SK-N-SH (cell line): ENCODE results near the gene VPS9D1. TPM values are rescaled to one million over a fixed set of nuclear protein-coding genes. Genes with fewer than 3 reads are reported as not detected.

ENCODE experiments used
- CTCF ChIA-PET: fragments of 300-600, 350-600 bp; formaldehyde crosslinking; extraction: SDS; loops from one replicate; lab custom pipeline; 2021; lab: Yijun Ruan, JAX
- POLR2A ChIA-PET: fragments of 350-600 bp; sonication (Branson Sonifier 250); formaldehyde crosslinking; extraction: SDS; loops from one replicate; lab custom pipeline; 2020; ENCODE audit warnings: antibody characterized with exemption, inconsistent platforms; lab: Yijun Ruan, JAX
- DNase-seq: peaks from one replicate; pipeline ENCODE4 v3.0.0; 2012
- H2AFZ ChIP-seq: fragments of 200-600 bp; sonication (generic); 2 replicates; pipeline ENCODE4 v1.8.1; 2016; ENCODE audit warnings: antibody characterized with exemption, mild to moderate bottlenecking, low read depth
- H3F3A ChIP-seq: fragments of 200-600 bp; sonication (generic); replicated peaks from 2 replicates; pipeline ENCODE3; 2016; ENCODE audit warnings: antibody characterized with exemption, mild to moderate bottlenecking; ENCODE audit not compliant: insufficient read depth
- H3K27ac ChIP-seq, 2 experiments: fragments of 200-500 bp in 1 of 2; fragments of 200-600 bp in 1 of 2; sonication (Bioruptor generic) in 1 of 2; sonication (generic), shearing (Covaris generic) in 1 of 2; 2 replicates each; pipeline versions ENCODE4 v1.5.1 to v1.6.1; 2014 to 2016; ENCODE audit warnings: low read depth in 2 of 2, inconsistent platforms in 1 of 2, low read length in 1 of 2, mild to moderate bottlenecking in 1 of 2, mixed read lengths in 1 of 2
- H3K27me3 ChIP-seq: fragments of 200-600 bp; sonication (generic), shearing (Covaris generic); 2 replicates; pipeline ENCODE4 v1.6.1; 2016; ENCODE audit warnings: mixed run types; ENCODE audit not compliant: insufficient read depth
- H3K36me3 ChIP-seq, 2 experiments: fragments of 200-500 bp in 1 of 2; fragments of 200-600 bp in 1 of 2; sonication (Bioruptor generic) in 1 of 2; sonication (generic) in 1 of 2; replicated peaks in 1 of 2; 2 replicates each; pipeline versions ENCODE3 to v1.5.1; 2014 to 2016; ENCODE audit warnings: low read length in 1 of 2, mild to moderate bottlenecking in 1 of 2; ENCODE audit not compliant: insufficient read depth in 2 of 2, control insufficient read depth in 1 of 2
- H3K4me1 ChIP-seq, 2 experiments: fragments of 200-500 bp in 1 of 2; fragments of 200-600 bp in 1 of 2; sonication (Bioruptor generic) in 1 of 2; sonication (generic), shearing (Covaris generic) in 1 of 2; 2 replicates each; pipeline versions ENCODE4 v1.5.1 to v1.6.1; 2014 to 2016; ENCODE audit warnings: low read depth in 1 of 2, low read length in 1 of 2, mixed run types in 1 of 2; ENCODE audit not compliant: insufficient read depth in 2 of 2, control insufficient read depth in 1 of 2
- H3K4me2 ChIP-seq: fragments of 200-600 bp; sonication (generic), shearing (Covaris generic); 2 replicates; pipeline ENCODE4 v1.6.1; 2017; ENCODE audit warnings: mixed run types
- H3K4me3 ChIP-seq, 2 experiments: fragments of 200-500 bp in 1 of 2; fragments of 200-600 bp in 1 of 2; sonication (Bioruptor generic) in 1 of 2; sonication (generic), shearing (Covaris generic) in 1 of 2; 2 replicates each; pipeline versions ENCODE4 v1.5.1 to v1.8.1; 2014 to 2016; ENCODE audit warnings: low read depth in 2 of 2, inconsistent platforms in 1 of 2, low read length in 1 of 2, mild to moderate bottlenecking in 1 of 2, mixed read lengths in 1 of 2, moderate library complexity in 1 of 2
- H3K79me2 ChIP-seq: fragments of 200-600 bp; sonication (generic); 2 replicates; pipeline ENCODE4 v1.8.1; 2017; ENCODE audit warnings: mild to moderate bottlenecking; ENCODE audit not compliant: insufficient read depth
- H3K9ac ChIP-seq: fragments of 200-600 bp; sonication (generic); 2 replicates; pipeline ENCODE4 v1.6.1; 2017; ENCODE audit warnings: mixed run types
- H3K9me2 ChIP-seq: fragments of 200-600 bp; sonication (generic); 2 replicates; pipeline ENCODE4 v1.6.1; 2017; ENCODE audit warnings: mixed run types
- H3K9me3 ChIP-seq: fragments of 200-600 bp; sonication (generic); 2 replicates; pipeline ENCODE4 v1.6.1; 2017; ENCODE audit warnings: mixed run types, mild to moderate bottlenecking, moderate library complexity
- H4K20me1 ChIP-seq: fragments of 200-600 bp; sonication (generic); 2 replicates; pipeline ENCODE4 v1.6.1; 2017; ENCODE audit warnings: mild to moderate bottlenecking, mixed run types; ENCODE audit not compliant: insufficient read depth
- FOSL2 ChIP-seq: IDR thresholded peaks from 2 replicates; pipeline ENCODE4 v1.4.0; 2012; ENCODE audit warnings: low read depth, mild to moderate bottlenecking, moderate library complexity, borderline replicate concordance
- GABPA ChIP-seq: IDR thresholded peaks from 2 replicates; pipeline ENCODE4 v1.4.0; 2012; ENCODE audit warnings: low read depth, mild to moderate bottlenecking
- NRF1 ChIP-seq: IDR thresholded peaks from 2 replicates; pipeline ENCODE4 v1.6.1; 2012; ENCODE audit warnings: low read depth, mild to moderate bottlenecking, low read length
- POLR2AphosphoS5 ChIP-seq: IDR thresholded peaks from 2 replicates; pipeline ENCODE4 v1.6.1; 2012; ENCODE audit warnings: low read depth, low read length
- SIN3A ChIP-seq: IDR thresholded peaks from 2 replicates; pipeline ENCODE4 v1.6.1; 2012; ENCODE audit warnings: low read depth, mild to moderate bottlenecking, low read length, moderate library complexity, borderline replicate concordance
- SMC3 ChIP-seq: IDR thresholded peaks from 2 replicates; pipeline ENCODE4 v1.6.1; 2012; ENCODE audit warnings: low read depth, low read length, improper control_type of control experiment
- TAF1 ChIP-seq: IDR thresholded peaks from 2 replicates; pipeline ENCODE4 v1.6.1; 2012; ENCODE audit warnings: low read depth, mild to moderate bottlenecking, low read length, moderate library complexity, borderline replicate concordance
- TEAD4 ChIP-seq: IDR thresholded peaks from 2 replicates; pipeline ENCODE4 v1.4.0; 2012; ENCODE audit warnings: mild to moderate bottlenecking, borderline replicate concordance; ENCODE audit not compliant: insufficient read depth
- YY1 ChIP-seq: IDR thresholded peaks from 2 replicates; pipeline ENCODE4 v1.4.0; 2012; ENCODE audit warnings: low read depth, mild to moderate bottlenecking
- WGBS: methylation state at CpG from one replicate; pipeline ENCODE4 v1.1.6; 2017; ENCODE audit warnings: low lambda C conversion rate; 5-methylcytosine and 5-hydroxymethylcytosine counted together
- polyA plus RNA-seq, 3 experiments: library from polyadenylated mRNA; depleted of rRNA; stranded (reverse); fragments of >200 nt; gene quantifications; 2 replicates each; pipeline ENCODE4 v1.2.3, GENCODE V29; 2012
- TF ChIP-seq, protein P1 (sequence below): IDR thresholded peaks from 2 replicates; pipeline ENCODE4 v1.4.0; 2012; ENCODE audit warnings: low read depth
- TF ChIP-seq, protein P2 (sequence below): IDR thresholded peaks from 2 replicates; pipeline ENCODE4; 2012
- TF ChIP-seq, protein P3 (sequence below): IDR thresholded peaks from 2 replicates; pipeline ENCODE4 v1.6.1; 2012; ENCODE audit warnings: mild to moderate bottlenecking, low read depth, low read length, moderate library complexity

VPS9D1 gene
- polyA plus RNA-seq, 1 of the 3 experiments (the other 2 are of a cell fraction): 10.1 TPM

DNA sequence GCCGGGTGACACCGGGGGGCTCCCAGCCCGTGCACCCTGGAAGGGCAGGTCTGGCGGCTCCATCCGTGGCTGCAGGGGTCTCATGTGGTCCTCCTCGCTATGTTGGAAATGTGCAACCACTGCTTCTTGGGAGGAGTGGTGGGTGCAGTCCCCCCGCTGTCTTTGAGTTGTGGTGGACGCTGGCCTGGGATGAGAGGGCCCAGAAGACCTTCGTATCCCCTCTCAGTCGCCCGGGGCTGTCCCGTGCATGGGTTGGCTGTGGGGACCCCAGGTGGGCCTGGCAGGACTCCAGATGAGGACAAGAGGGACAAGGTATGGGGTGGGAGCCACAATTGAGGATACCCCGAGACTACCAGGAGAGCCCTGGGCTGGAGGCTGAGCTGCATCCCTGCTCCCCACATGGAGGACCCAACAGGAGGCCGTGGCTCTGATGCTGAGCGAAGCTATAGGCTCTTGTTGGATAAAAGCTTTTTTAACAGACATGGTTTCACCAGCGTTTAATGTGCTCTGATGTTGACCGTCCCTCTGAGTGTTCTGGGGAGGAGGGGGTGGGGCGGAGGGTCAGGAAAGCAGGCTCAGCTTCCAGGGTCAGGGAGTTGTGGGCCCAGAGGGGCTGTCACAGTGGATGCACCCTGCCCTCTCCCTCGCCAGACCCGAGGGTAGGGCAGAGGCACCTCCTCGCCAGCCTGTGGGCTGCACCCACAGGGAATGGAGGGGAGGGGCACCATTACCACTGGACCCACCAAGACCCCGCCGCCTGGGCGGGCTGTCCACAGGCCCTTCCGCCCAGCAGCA, 24.6 kb downstream of the VPS9D1 start:
- Histone ChIP-seq H3K4me2 (no peak overlapping the region), H4K20me1 (peaks cover 11% of the 10 kb centered on the region), H3K4me3 (no peak overlapping the region), H3K4me1 (peaks cover 9 to 25% of the 10 kb centered on the region in 2 experiments; a peak in 2 of 4 replicates), H3K36me3 (peaks cover 10 to 62% of the 10 kb centered on the region in 2 experiments), H2AFZ (no peak overlapping the region), H3K79me2 (no peaks in the 10 kb centered on the region), H3K27ac (no peak overlapping the region; a peak in 1 of 4 replicates), H3K9me2 (no peaks in the 10 kb centered on the region), H3K9me3 (no peaks in the 10 kb centered on the region), H3K27me3 (no peaks in the 10 kb centered on the region), H3F3A (peaks cover 8% of the 10 kb centered on the region), H3K9ac (no peak overlapping the region)
- CTCF ChIA-PET: interaction anchor here (2.4 kb wide), 1 partner anchor 165 kb away, joined by 6 read pairs; no protein-coding TSS in a partner anchor
- WGBS: 86% methylated on average over 13 of the region's 25 CpGs
- POLR2A ChIA-PET: interaction anchor here (0.8 to 2.6 kb wide), 3 partner anchors 10 to 39 kb away, joined by 3 to 10 read pairs (median 5); partner anchors contain the start of genes CDK10, CHMP1A and SPATA33
- peak; percentile 28 for DNase-seq
- TF ChIP-seq, protein P1, sequence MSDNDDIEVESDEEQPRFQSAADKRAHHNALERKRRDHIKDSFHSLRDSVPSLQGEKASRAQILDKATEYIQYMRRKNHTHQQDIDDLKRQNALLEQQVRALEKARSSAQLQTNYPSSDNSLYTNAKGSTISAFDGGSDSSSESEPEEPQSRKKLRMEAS: no peak
- TF ChIP-seq, protein P2, sequence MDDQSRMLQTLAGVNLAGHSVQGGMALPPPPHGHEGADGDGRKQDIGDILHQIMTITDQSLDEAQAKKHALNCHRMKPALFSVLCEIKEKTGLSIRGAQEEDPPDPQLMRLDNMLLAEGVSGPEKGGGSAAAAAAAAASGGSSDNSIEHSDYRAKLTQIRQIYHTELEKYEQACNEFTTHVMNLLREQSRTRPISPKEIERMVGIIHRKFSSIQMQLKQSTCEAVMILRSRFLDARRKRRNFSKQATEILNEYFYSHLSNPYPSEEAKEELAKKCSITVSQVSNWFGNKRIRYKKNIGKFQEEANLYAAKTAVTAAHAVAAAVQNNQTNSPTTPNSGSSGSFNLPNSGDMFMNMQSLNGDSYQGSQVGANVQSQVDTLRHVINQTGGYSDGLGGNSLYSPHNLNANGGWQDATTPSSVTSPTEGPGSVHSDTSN: no peak; the same call in 1 of the 2 replicates
- TF ChIP-seq FOSL2 (no peak), TEAD4 (no peak), TAF1 (no peak), SIN3A (no peak), SMC3 (no peak), YY1 (no peak), GABPA (no peak), NRF1 (no peak), POLR2AphosphoS5 (no peak; the same call in 1 of the 2 replicates)
- TF ChIP-seq, protein P3, sequence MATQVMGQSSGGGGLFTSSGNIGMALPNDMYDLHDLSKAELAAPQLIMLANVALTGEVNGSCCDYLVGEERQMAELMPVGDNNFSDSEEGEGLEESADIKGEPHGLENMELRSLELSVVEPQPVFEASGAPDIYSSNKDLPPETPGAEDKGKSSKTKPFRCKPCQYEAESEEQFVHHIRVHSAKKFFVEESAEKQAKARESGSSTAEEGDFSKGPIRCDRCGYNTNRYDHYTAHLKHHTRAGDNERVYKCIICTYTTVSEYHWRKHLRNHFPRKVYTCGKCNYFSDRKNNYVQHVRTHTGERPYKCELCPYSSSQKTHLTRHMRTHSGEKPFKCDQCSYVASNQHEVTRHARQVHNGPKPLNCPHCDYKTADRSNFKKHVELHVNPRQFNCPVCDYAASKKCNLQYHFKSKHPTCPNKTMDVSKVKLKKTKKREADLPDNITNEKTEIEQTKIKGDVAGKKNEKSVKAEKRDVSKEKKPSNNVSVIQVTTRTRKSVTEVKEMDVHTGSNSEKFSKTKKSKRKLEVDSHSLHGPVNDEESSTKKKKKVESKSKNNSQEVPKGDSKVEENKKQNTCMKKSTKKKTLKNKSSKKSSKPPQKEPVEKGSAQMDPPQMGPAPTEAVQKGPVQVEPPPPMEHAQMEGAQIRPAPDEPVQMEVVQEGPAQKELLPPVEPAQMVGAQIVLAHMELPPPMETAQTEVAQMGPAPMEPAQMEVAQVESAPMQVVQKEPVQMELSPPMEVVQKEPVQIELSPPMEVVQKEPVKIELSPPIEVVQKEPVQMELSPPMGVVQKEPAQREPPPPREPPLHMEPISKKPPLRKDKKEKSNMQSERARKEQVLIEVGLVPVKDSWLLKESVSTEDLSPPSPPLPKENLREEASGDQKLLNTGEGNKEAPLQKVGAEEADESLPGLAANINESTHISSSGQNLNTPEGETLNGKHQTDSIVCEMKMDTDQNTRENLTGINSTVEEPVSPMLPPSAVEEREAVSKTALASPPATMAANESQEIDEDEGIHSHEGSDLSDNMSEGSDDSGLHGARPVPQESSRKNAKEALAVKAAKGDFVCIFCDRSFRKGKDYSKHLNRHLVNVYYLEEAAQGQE: no peak
